ENCODE measurements around the gene EVPL. TPM values are rescaled to one million over a fixed set of nuclear protein-coding genes. Genes with fewer than 3 reads are reported as not detected.

Gene EVPL
- total and polyA plus RNA-seq, 10 of the 15 experiments (the other 5 are each of a cell fraction or from before 2014, with no cell fraction given), result 0.03 TPM; not detected in 9

DNA sequence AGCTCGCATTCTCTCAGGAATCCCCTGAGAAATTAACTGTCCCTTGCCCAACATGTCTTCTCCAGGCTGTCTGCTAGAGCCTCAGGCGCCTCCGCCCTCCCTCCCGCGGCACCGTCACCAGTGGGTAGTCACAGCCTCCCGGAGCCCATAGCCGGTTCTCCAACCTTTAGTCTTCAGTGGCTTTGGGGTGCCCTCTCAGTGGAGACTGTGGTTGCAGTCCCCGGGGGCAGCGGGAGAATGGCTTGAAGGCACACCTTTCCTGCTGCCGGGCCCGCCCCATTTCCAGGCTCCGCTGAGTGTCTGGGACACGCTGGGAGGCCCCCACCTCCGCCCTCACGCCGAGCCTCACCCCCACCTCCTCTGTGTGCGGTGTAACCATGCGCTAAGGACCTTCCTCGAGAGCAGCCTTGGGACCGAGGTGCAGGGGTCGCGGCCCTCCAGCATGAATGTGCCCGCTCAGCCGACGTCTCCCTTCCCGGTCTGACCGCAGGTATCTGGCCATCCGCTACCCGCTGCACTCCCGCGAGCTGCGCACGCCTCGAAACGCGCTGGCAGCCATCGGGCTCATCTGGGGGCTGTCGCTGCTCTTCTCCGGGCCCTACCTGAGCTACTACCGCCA, 49.1 kb upstream of the EVPL start:
- Histone ChIP-seq H3K9me3 (replicated peaks; ENCODE audit: control insufficient read depth, insufficient read depth, low read length) (no peaks in the 10 kb centered on the region), H3K79me2 (ENCODE audit: control insufficient read depth, insufficient read depth, low read length) (peaks cover 17% of the 10 kb centered on the region), H2AFZ (ENCODE audit: control insufficient read depth, low read depth, low read length) (no peak overlapping the region), H3K4me1 (ENCODE audit: control insufficient read depth, insufficient read depth, low read length) (no peaks in the 10 kb centered on the region), H3K27ac (ENCODE audit: control insufficient read depth, insufficient read depth) (no peak overlapping the region), H4K20me1 (ENCODE audit: control insufficient read depth, insufficient read depth) (no peaks in the 10 kb centered on the region), H3K36me3 (ENCODE audit: control insufficient read depth in 2 of 2, insufficient read depth in 2 of 2, low read length in 1 of 2) (no peaks in the 10 kb centered on the region), H3K9ac (ENCODE audit: control insufficient read depth, insufficient read depth, low read length) (no peak overlapping the region), H3K27me3 (replicated peaks in 1 of 2; ENCODE audit: control insufficient read depth in 2 of 2, insufficient read depth in 2 of 2, low read length in 1 of 2) (peaks cover 7 to 26% of the 10 kb centered on the region in 2 experiments; a peak in 3 of 4 replicates), H3K4me3 (no peak overlapping the region), H3K4me2 (ENCODE audit: control insufficient read depth, insufficient read depth) (no peak overlapping the region)
- intact Hi-C loops (cut with micrococcal nuclease; ENCODE audit: unreplicated experiment) (no loop called here), in situ Hi-C loops (cut with MboI) (no loop called here)
- RAD21 ChIA-PET (ENCODE audit: unreplicated experiment), result no interaction called here
- no TSS peak for BruUV-seq (replicated peaks)
- FAIRE-seq (no peak), DNase-seq (ENCODE audit: low read depth, low spot score) (no peak), ATAC-seq (no peak)
- POLR2A ChIA-PET, result no interaction called here
- SMC1A ChIA-PET (ENCODE audit: uncharacterized antibody, unreplicated experiment), result no interaction called here
- TF ChIP-seq, protein P1, sequence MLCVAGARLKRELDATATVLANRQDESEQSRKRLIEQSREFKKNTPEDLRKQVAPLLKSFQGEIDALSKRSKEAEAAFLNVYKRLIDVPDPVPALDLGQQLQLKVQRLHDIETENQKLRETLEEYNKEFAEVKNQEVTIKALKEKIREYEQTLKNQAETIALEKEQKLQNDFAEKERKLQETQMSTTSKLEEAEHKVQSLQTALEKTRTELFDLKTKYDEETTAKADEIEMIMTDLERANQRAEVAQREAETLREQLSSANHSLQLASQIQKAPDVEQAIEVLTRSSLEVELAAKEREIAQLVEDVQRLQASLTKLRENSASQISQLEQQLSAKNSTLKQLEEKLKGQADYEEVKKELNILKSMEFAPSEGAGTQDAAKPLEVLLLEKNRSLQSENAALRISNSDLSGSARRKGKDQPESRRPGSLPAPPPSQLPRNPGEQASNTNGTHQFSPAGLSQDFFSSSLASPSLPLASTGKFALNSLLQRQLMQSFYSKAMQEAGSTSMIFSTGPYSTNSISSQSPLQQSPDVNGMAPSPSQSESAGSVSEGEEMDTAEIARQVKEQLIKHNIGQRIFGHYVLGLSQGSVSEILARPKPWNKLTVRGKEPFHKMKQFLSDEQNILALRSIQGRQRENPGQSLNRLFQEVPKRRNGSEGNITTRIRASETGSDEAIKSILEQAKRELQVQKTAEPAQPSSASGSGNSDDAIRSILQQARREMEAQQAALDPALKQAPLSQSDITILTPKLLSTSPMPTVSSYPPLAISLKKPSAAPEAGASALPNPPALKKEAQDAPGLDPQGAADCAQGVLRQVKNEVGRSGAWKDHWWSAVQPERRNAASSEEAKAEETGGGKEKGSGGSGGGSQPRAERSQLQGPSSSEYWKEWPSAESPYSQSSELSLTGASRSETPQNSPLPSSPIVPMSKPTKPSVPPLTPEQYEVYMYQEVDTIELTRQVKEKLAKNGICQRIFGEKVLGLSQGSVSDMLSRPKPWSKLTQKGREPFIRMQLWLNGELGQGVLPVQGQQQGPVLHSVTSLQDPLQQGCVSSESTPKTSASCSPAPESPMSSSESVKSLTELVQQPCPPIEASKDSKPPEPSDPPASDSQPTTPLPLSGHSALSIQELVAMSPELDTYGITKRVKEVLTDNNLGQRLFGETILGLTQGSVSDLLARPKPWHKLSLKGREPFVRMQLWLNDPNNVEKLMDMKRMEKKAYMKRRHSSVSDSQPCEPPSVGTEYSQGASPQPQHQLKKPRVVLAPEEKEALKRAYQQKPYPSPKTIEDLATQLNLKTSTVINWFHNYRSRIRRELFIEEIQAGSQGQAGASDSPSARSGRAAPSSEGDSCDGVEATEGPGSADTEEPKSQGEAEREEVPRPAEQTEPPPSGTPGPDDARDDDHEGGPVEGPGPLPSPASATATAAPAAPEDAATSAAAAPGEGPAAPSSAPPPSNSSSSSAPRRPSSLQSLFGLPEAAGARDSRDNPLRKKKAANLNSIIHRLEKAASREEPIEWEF (IDR thresholded peaks at IDR 0.05; ENCODE audit: insufficient replicate concordance, low read depth, low read length), result no peak
- 21% methylated on average over 37 of the region's 41 CpGs for WGBS (ENCODE audit: insufficient coverage, insufficient replicate concordance, low lambda C conversion rate, missing lambda C conversion rate)
- CTCF ChIA-PET, result no interaction called here

Measured in GM12878 (cell line).